Measurements from ENCODE around the gene PBRM1.

Gene PBRM1

GRCh38 chr3:52547143-52547542, 138.6 kb downstream of the PBRM1 start:
- ChIA-PET CTCF (no interaction called here), POLR2A (ENCODE audit: low non-redundant PET) (no interaction called here)
- TF ChIP-seq, protein P1, sequence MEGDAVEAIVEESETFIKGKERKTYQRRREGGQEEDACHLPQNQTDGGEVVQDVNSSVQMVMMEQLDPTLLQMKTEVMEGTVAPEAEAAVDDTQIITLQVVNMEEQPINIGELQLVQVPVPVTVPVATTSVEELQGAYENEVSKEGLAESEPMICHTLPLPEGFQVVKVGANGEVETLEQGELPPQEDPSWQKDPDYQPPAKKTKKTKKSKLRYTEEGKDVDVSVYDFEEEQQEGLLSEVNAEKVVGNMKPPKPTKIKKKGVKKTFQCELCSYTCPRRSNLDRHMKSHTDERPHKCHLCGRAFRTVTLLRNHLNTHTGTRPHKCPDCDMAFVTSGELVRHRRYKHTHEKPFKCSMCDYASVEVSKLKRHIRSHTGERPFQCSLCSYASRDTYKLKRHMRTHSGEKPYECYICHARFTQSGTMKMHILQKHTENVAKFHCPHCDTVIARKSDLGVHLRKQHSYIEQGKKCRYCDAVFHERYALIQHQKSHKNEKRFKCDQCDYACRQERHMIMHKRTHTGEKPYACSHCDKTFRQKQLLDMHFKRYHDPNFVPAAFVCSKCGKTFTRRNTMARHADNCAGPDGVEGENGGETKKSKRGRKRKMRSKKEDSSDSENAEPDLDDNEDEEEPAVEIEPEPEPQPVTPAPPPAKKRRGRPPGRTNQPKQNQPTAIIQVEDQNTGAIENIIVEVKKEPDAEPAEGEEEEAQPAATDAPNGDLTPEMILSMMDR (conservative IDR thresholded peaks at IDR 0.05; ENCODE audit: low read depth), result no peak
- DNase-seq (ENCODE audit: low spot score), result no peak
- no peak overlapping the region for H3K27ac ChIP-seq

DNA sequence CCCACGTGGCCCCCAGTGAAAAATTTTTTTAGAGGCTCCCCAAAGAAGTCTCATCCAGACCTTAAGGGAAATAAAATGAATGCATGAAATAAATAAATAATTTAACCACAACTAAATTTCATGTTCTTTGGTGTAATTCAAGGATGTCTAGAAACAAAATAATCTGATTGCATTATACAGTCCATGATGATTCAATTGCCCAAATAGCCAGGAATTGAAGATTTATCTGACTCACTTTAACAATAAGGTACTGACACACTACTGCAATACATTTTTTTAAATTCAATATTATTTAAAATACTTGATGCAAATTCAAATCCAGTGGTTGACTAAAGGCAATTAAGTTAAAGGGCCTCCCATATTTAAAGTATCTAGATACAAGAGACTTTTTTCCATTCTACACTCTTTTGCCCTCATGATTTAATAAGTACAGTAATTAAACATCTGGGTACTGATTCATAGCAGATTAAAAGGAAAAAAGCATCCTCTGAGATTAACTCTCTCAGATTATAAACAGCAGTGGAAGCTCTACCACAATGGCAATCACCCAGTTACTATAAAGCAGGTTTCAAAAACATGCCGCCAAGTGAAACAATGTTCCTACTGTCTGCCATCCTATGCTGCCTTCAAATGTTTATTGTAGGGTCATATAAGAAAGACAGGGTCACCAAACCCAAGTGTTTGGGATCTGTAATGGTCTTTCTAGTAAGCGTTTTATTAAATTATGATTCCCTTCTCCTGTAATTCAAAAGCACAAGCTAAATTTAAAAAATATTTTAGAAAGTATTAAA, 139.4 kb downstream of the PBRM1 start:
- TF ChIP-seq, protein P1 (conservative IDR thresholded peaks at IDR 0.05; ENCODE audit: low read depth), result no peak
- no peak overlapping the region for H3K27ac ChIP-seq
- no peak for DNase-seq (ENCODE audit: low spot score)
- CTCF ChIA-PET, result no interaction called here
- POLR2A ChIA-PET (ENCODE audit: low non-redundant PET), result no interaction called here

DNA sequence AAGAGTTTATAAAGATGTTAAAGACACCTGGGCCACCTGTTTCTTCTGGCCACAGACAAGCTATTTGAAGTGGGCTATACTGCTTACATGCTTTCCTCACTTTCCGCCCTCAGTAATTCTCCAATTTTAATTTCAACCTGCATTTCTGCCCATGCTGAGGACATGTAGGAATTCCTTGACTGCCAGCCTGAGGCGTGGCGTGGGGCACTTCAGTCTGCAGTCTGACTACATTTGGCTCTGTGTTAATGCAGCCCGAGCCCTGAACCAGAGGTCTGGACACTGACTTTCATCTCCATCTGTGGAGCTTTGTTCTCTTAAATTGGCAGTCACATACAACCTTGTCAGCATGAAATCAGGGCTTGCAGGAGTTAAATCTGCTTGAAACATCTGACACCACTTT, 140.8 kb downstream of the PBRM1 start:
- CTCF ChIA-PET, result no interaction called here
- TF ChIP-seq, protein P1 (conservative IDR thresholded peaks at IDR 0.05; ENCODE audit: low read depth), result no peak
- POLR2A ChIA-PET (ENCODE audit: low non-redundant PET), result no interaction called here
- DNase-seq (ENCODE audit: low spot score), result no peak
- H3K27ac ChIP-seq, result 0 out of 2 replicates have a peak overlapping the region, but pooled peaks have one; percentile 32

GRCh38 chr3:52541050-52541449, 144.7 kb downstream of the PBRM1 start:
- TF ChIP-seq, protein P1 (conservative IDR thresholded peaks at IDR 0.05; ENCODE audit: low read depth), result no peak
- no peak overlapping the region for H3K27ac ChIP-seq
- no peak for DNase-seq (ENCODE audit: low spot score)
- ChIA-PET CTCF (no interaction called here), POLR2A (ENCODE audit: low non-redundant PET) (interaction anchor here (0.5 kb wide), 1 partner anchor 121 kb away, joined by 4 read pairs; no protein-coding TSS in a partner anchor)

GRCh38 chr3:52539010-52539653, 146.6 kb downstream of the PBRM1 start:
- no peak for DNase-seq (ENCODE audit: low spot score)
- peak overlapping the region; percentile 90 for H3K27ac ChIP-seq
- ChIA-PET CTCF (interaction anchor here (0.7 kb wide), 1 partner anchor 35 kb away, joined by 5 read pairs; no protein-coding TSS in a partner anchor), POLR2A (ENCODE audit: low non-redundant PET) (no interaction called here)
- TF ChIP-seq, protein P1 (conservative IDR thresholded peaks at IDR 0.05; ENCODE audit: low read depth), result no peak

DNA sequence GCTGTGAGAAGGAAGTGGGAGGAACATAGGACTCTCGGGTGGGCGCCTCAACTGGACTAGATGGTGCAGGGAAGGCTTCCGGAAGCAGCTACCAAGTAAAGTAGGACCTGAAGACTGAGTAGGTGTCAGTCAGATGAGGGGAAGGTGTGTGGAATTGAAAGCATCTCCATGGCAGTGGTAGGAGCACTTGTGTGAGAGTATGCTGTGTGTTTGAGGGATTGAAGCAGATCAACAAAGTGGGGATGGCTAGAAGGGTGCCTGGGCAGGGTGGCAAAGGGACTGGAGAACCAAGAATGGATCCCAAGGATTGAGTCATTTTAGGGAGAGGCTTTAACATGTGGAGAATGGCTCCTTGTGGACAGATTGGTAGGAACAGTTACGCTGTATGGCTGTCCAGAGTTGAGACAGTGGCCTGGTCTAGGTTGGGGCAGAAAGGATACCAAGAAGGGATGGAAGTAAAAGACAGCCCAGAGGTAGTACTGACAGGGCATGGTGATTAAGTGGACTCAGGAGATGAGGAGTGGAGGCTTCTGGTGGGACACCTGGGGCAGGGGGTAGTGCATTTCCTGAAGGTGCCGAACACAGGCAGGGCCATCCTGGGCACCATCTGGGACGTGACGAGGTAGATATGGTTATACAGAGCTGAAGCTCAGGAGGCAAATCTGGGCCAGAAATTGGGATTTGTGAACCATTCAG, 147.8 kb downstream of the PBRM1 start:
- ChIA-PET CTCF (no interaction called here), POLR2A (ENCODE audit: low non-redundant PET) (no interaction called here)
- DNase-seq (ENCODE audit: low spot score), result no peak
- TF ChIP-seq, protein P1 (conservative IDR thresholded peaks at IDR 0.05; ENCODE audit: low read depth), result no peak
- peak overlapping the region; percentile 90 for H3K27ac ChIP-seq
